Measurements from ENCODE around the gene PRIMPOL. TPM values are rescaled to one million over a fixed set of nuclear protein-coding genes. Genes with fewer than 3 reads are reported as not detected.
"Not testable (repeated sequence)": the region's sequence is repeated elsewhere in the genome, so short reads cannot be mapped to it uniquely, and the experiment has no call there.

PRIMPOL gene
- total and polyA plus RNA-seq, 3 experiments from 2014 or later, result 13.8 to 20.2 (median 19.0) TPM

DNA sequence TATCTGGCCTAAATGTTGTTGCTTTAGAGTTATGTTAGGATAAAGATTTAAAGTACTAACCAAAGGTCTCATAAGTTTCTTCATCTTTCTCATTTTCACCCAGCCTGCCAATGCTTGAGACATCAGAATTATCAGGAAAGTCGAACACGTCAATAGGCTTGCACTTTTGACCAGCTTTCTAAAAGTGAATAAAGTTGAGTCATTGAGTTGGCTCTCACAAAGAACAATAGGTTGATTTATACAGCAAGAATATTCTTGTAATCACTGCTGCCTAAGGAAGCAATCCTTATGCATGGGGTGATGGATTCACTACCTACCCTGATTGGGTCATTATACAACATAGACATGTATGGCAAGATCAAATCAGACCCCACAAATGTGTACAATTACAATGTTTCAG, 79.3 kb downstream of the PRIMPOL start:
- H3K27ac Mint-ChIP-seq, result no peak overlapping the region
- H3K27me3 Mint-ChIP-seq, result peaks cover 0 to 2% of the 10 kb centered on the region in 2 donors
- H3K4me1 Mint-ChIP-seq, result peaks cover 12 to 24% (median 13%) of the 10 kb centered on the region in 3 donors
- no peaks in the 10 kb centered on the region for H3K27me3 ChIP-seq (ENCODE audit: insufficient read depth, low read length, poor library complexity, severe bottlenecking)
- ChIA-PET POLR2A (no interaction called here), CTCF (no interaction called here)
- no peak overlapping the region for H3K4me3 ChIP-seq (ENCODE audit: low read length)
- H3K9me3 Mint-ChIP-seq, result no peaks in the 10 kb centered on the region
- no peaks in the 10 kb centered on the region for H3K9me3 ChIP-seq (ENCODE audit: low read length)
- no peak overlapping the region for H3K27ac ChIP-seq (ENCODE audit: low read depth, low read length)
- peaks cover 6% of the 10 kb centered on the region for H3K4me1 ChIP-seq (ENCODE audit: insufficient read depth, low read length)
- H3K4me3 Mint-ChIP-seq, result no peak overlapping the region
- no peak for DNase-seq
- H3K36me3 Mint-ChIP-seq, result peaks cover 0 to 7% (median 3%) of the 10 kb centered on the region in 3 donors
- no peaks in the 10 kb centered on the region for H3K36me3 ChIP-seq (ENCODE audit: insufficient read depth, low read length)

- POLR2A ChIA-PET, result no interaction called here
- CTCF ChIA-PET, result no interaction called here
- H3K36me3 Mint-ChIP-seq, result peaks cover 0 to 7% (median 3%) of the 10 kb centered on the region in 3 donors
- Histone ChIP-seq H3K9me3 (ENCODE audit: low read length) (no peaks in the 10 kb centered on the region), H3K27ac (ENCODE audit: low read depth, low read length) (no peak overlapping the region), H3K36me3 (ENCODE audit: insufficient read depth, low read length) (no peaks in the 10 kb centered on the region), H3K27me3 (ENCODE audit: insufficient read depth, low read length, poor library complexity, severe bottlenecking) (no peaks in the 10 kb centered on the region), H3K4me1 (ENCODE audit: insufficient read depth, low read length) (peaks cover 6% of the 10 kb centered on the region), H3K4me3 (ENCODE audit: low read length) (no peak overlapping the region)
- H3K9me3 Mint-ChIP-seq, result no peaks in the 10 kb centered on the region
- no peak overlapping the region for H3K4me3 Mint-ChIP-seq
- H3K4me1 Mint-ChIP-seq, result peaks cover 17 to 33% (median 22%) of the 10 kb centered on the region in 3 donors
- H3K27me3 Mint-ChIP-seq, result peaks cover 0 to 2% of the 10 kb centered on the region in 2 donors
- no peak overlapping the region for H3K27ac Mint-ChIP-seq
- DNase-seq, result no peak
Measured at GRCh38 chr4:184729946-184730345, 80.4 kb downstream of the PRIMPOL start.

DNA sequence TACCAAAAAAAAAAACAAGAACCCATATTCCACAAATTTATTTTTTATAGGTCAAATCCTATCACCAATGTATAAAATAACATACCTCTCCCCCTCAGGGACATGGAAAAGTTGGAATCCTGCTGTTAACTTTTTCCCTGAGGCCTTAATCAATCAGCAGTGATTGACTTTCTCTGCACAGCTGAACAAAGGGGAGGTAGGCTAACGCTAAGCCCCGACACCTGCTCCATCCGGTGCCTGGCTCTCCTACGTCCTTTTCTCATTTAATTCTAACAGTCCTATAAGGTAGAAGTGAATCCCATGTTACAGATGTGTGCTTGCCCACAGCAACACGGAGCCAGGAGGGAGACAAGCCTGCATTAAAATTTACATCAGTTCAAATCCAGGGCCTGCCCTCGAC, 81.5 kb downstream of the PRIMPOL start:
- peaks cover 17 to 33% (median 22%) of the 10 kb centered on the region in 3 donors for H3K4me1 Mint-ChIP-seq

GRCh38 chr4:184732126-184732525, 82.6 kb downstream of the PRIMPOL start:
- ChIA-PET CTCF (interaction anchor here (1.0 to 2.7 kb wide), 3 partner anchors 9 to 468 kb away, joined by 3 to 12 read pairs (median 4); no protein-coding TSS in a partner anchor), POLR2A (no interaction called here)
- Histone ChIP-seq H3K4me3 (ENCODE audit: low read length) (no peak overlapping the region), H3K27me3 (ENCODE audit: insufficient read depth, low read length, poor library complexity, severe bottlenecking) (no peaks in the 10 kb centered on the region), H3K27ac (ENCODE audit: low read depth, low read length) (no peak overlapping the region), H3K36me3 (ENCODE audit: insufficient read depth, low read length) (no peaks in the 10 kb centered on the region), H3K4me1 (ENCODE audit: insufficient read depth, low read length) (peaks cover 6% of the 10 kb centered on the region), H3K9me3 (ENCODE audit: low read length) (no peaks in the 10 kb centered on the region)
- no peak for DNase-seq
- Mint-ChIP-seq H3K4me3 (peak overlapping the region; percentile 85 to 94 (median 91)), H3K27ac (peak overlapping the region in 2 of 8 donors; percentile 43 to 70), H3K9me3 (no peaks in the 10 kb centered on the region), H3K27me3 (peaks cover 0 to 2% of the 10 kb centered on the region in 2 donors), H3K36me3 (peaks cover 0 to 6% (median 3%) of the 10 kb centered on the region in 3 donors), H3K4me1 (peaks cover 17 to 33% (median 22%) of the 10 kb centered on the region in 3 donors)

More for the DNA sequence above, 81.5 kb downstream of the PRIMPOL start:
- peak overlapping the region in 1 of 7 donors; percentile 12 for H3K4me3 Mint-ChIP-seq
- H3K27me3 Mint-ChIP-seq, result peaks cover 0 to 2% of the 10 kb centered on the region in 2 donors
- H3K36me3 ChIP-seq (ENCODE audit: insufficient read depth, low read length), result no peaks in the 10 kb centered on the region
- H3K27ac Mint-ChIP-seq, result peak overlapping the region in 2 of 8 donors; percentile 26 to 91
- no peaks in the 10 kb centered on the region for H3K9me3 ChIP-seq (ENCODE audit: low read length)
- H3K4me3 ChIP-seq (ENCODE audit: low read length), result no peak overlapping the region
- no peaks in the 10 kb centered on the region for H3K27me3 ChIP-seq (ENCODE audit: insufficient read depth, low read length, poor library complexity, severe bottlenecking)
- DNase-seq, result no peak
- POLR2A ChIA-PET, result no interaction called here
- H3K36me3 Mint-ChIP-seq, result peaks cover 0 to 7% (median 3%) of the 10 kb centered on the region in 3 donors
- peaks cover 6% of the 10 kb centered on the region for H3K4me1 ChIP-seq (ENCODE audit: insufficient read depth, low read length)
- no peaks in the 10 kb centered on the region for H3K9me3 Mint-ChIP-seq
- CTCF ChIA-PET, result no interaction called here
- no peak overlapping the region for H3K27ac ChIP-seq (ENCODE audit: low read depth, low read length)

- ChIA-PET POLR2A (interaction anchor here (0.7 to 1.6 kb wide), 11 partner anchors 65 to 1290 kb away, joined by 3 to 17 read pairs (median 4); partner anchors contain the start of genes ACSL1, CASP3, CDKN2AIP and PRIMPOL), CTCF (interaction anchor here (0.8 to 2.7 kb wide), 11 partner anchors 9 to 470 kb away, joined by 3 to 18 read pairs (median 4); partner anchors contain the start of genes CASP3 and PRIMPOL)
- Mint-ChIP-seq H3K27me3 (peaks cover 0 to 2% of the 10 kb centered on the region in 2 donors), H3K27ac (peak within 1 kb of the TSS; percentile 29 to 93 (median 85)), H3K4me3 (peak within 1 kb of the TSS; percentile 86 to 94 (median 92)), H3K9me3 (no peaks in the 10 kb centered on the region), H3K36me3 (peaks cover 0 to 3% (median 0%) of the 10 kb centered on the region in 3 donors), H3K4me1 (peaks cover 17 to 29% (median 22%) of the 10 kb centered on the region in 3 donors)
- no peaks in the 10 kb centered on the region for H3K27me3 ChIP-seq (ENCODE audit: insufficient read depth, low read length, poor library complexity, severe bottlenecking)
- peaks cover 6% of the 10 kb centered on the region for H3K4me1 ChIP-seq (ENCODE audit: insufficient read depth, low read length)
- DNase-seq, result peak; percentile 89 to 96 (median 93)
- H3K4me3 ChIP-seq (ENCODE audit: low read length), result peak within 1 kb of the TSS; percentile 73
- no peaks in the 10 kb centered on the region for H3K9me3 ChIP-seq (ENCODE audit: low read length)
- H3K36me3 ChIP-seq (ENCODE audit: insufficient read depth, low read length), result no peaks in the 10 kb centered on the region
- H3K27ac ChIP-seq (ENCODE audit: low read depth, low read length), result peak within 1 kb of the TSS; percentile 72
Measured at GRCh38 chr4:184733654-184734524, 84.4 kb downstream of the PRIMPOL start, which contains the start of gene CENPU. Gene CENPU, minus strand, starts transcription at chr4:184734096. Its CDS starts 34 bp downstream, at chr4:184734062.

- Mint-ChIP-seq H3K4me3 (peak overlapping the region; percentile 86 to 94 (median 92)), H3K36me3 (peaks cover 0 to 3% (median 0%) of the 10 kb centered on the region in 3 donors), H3K27ac (peak overlapping the region in 5 of 8 donors; percentile 29 to 93 (median 79)), H3K9me3 (no peaks in the 10 kb centered on the region), H3K4me1 (peaks cover 21 to 33% (median 26%) of the 10 kb centered on the region in 3 donors), H3K27me3 (peaks cover 0 to 2% of the 10 kb centered on the region in 2 donors)
- DNase-seq, result no peak
- Histone ChIP-seq H3K4me3 (ENCODE audit: low read length) (peak overlapping the region; percentile 73), H3K4me1 (ENCODE audit: insufficient read depth, low read length) (peaks cover 6% of the 10 kb centered on the region), H3K27me3 (ENCODE audit: insufficient read depth, low read length, poor library complexity, severe bottlenecking) (no peaks in the 10 kb centered on the region), H3K27ac (ENCODE audit: low read depth, low read length) (peak overlapping the region; percentile 14), H3K9me3 (ENCODE audit: low read length) (no peaks in the 10 kb centered on the region), H3K36me3 (ENCODE audit: insufficient read depth, low read length) (no peaks in the 10 kb centered on the region)
- CTCF ChIA-PET, result interaction anchor here (0.8 to 2.7 kb wide), 9 partner anchors 11 to 471 kb away, joined by 3 to 18 read pairs (median 4); partner anchors contain the start of genes CASP3 and PRIMPOL
- POLR2A ChIA-PET, result interaction anchor here (0.7 to 1.3 kb wide), 7 partner anchors 66 to 1291 kb away, joined by 3 to 17 read pairs (median 3); partner anchors contain the start of genes CASP3, CDKN2AIP, PRIMPOL and SLC25A4
Measured at GRCh38 chr4:184734758-184735157, 85.2 kb downstream of the PRIMPOL start.

DNA sequence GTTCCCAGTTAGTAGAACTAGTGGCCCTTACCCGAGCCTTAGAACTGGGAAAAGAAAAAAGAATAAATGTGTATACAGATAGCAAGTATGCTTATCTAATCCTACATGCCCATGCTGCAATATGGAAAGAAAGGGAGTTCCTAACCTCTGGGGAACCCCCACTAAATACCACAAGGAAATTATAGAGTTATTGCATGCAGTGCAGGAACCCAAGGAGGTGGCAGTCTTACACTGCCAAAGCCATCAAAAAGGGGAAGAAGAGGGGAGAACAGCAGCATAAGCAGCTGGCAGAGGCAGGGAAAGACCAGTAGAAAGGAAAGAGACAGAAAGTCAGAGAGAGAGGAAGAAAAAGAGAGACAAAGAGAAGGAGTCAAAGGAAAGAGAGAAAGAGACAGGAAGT, 90.0 kb downstream of the PRIMPOL start:
- H3K9me3 ChIP-seq (ENCODE audit: low read length); POLR2A ChIA-PET; H3K27me3 ChIP-seq (ENCODE audit: insufficient read depth, low read length, poor library complexity, severe bottlenecking); H3K27me3 Mint-ChIP-seq; CTCF ChIA-PET; H3K4me1 ChIP-seq (ENCODE audit: insufficient read depth, low read length); H3K36me3 Mint-ChIP-seq; H3K36me3 ChIP-seq (ENCODE audit: insufficient read depth, low read length); H3K9me3 Mint-ChIP-seq; H3K4me3 Mint-ChIP-seq; H3K4me3 ChIP-seq (ENCODE audit: low read length); DNase-seq; H3K27ac ChIP-seq (ENCODE audit: low read depth, low read length): not testable (repeated sequence)
- Mint-ChIP-seq H3K27ac (peak overlapping the region in 2 of 8 donors; percentile 1 to 2), H3K4me1 (peaks cover 8 to 12% (median 9%) of the 10 kb centered on the region in 3 donors)

Data from CD8-positive, alpha-beta memory T cell (primary cell).